Right atrium auricular region (tissue), 2 donors: Measurements from ENCODE around the gene TNNT1. TPM values are rescaled to one million over a fixed set of nuclear protein-coding genes. Genes with fewer than 3 reads are reported as not detected.
A peak's percentile ranks its signal among the peaks of the same experiment; 100 is the strongest.
"Not testable (repeated sequence)": the region's sequence is repeated elsewhere in the genome, so short reads cannot be mapped to it uniquely, and the experiment has no call there.

Experiments
- DNase-seq: peaks from one replicate; pipeline ENCODE4 v3.0.0-alpha.2; 2019; ENCODE audit warnings: low spot score
- H3K27ac ChIP-seq, 2 donors: fragments of 200-600 bp; sonication (generic); 1 replicate in 1 of 2; 2 replicates in 1 of 2; pipeline ENCODE4 v1.5.1; 2016 to 2019
- H3K27me3 ChIP-seq, 2 donors: fragments of 200-600 bp; sonication (generic); one replicate each; pipeline versions ENCODE4 v1.5.1 to v1.6.0; 2017 to 2019
- H3K36me3 ChIP-seq: fragments of 200-600 bp; sonication (generic); one replicate; pipeline ENCODE4 v1.5.1; 2016
- H3K4me1 ChIP-seq, 2 donors: fragments of 200-600 bp; sonication (generic); one replicate each; pipeline versions ENCODE4 v1.5.1 to v1.6.0; 2017 to 2019
- H3K4me3 ChIP-seq, 2 donors: fragments of 200-600 bp; sonication (generic); 1 replicate in 1 of 2; 2 replicates in 1 of 2; pipeline ENCODE4 v1.5.1; 2017 to 2019; ENCODE audit warnings: mild to moderate bottlenecking in 1 of 2, moderate library complexity in 1 of 2
- H3K9me3 ChIP-seq, 2 donors: fragments of 200-600 bp; sonication (generic); one replicate each; pipeline ENCODE4 v1.5.1; 2019
- total RNA-seq, 2 donors: library from RNA; depleted of rRNA; stranded (reverse); fragments of >200 nt; gene quantifications; one replicate each; pipeline ENCODE4 v1.1.0, GENCODE V29; 2016
- TF ChIP-seq, protein P1 (sequence below), 2 donors: fragments of 200-600 bp; sonication (generic); IDR thresholded peaks; one replicate each; pipeline ENCODE4 v1.5.1; 2019; ENCODE audit warnings: antibody characterized with exemption in 2 of 2

The TNNT1 gene
- total RNA-seq, 2 donors from 2014 or later = 6.8 to 46.5 TPM

DNA sequence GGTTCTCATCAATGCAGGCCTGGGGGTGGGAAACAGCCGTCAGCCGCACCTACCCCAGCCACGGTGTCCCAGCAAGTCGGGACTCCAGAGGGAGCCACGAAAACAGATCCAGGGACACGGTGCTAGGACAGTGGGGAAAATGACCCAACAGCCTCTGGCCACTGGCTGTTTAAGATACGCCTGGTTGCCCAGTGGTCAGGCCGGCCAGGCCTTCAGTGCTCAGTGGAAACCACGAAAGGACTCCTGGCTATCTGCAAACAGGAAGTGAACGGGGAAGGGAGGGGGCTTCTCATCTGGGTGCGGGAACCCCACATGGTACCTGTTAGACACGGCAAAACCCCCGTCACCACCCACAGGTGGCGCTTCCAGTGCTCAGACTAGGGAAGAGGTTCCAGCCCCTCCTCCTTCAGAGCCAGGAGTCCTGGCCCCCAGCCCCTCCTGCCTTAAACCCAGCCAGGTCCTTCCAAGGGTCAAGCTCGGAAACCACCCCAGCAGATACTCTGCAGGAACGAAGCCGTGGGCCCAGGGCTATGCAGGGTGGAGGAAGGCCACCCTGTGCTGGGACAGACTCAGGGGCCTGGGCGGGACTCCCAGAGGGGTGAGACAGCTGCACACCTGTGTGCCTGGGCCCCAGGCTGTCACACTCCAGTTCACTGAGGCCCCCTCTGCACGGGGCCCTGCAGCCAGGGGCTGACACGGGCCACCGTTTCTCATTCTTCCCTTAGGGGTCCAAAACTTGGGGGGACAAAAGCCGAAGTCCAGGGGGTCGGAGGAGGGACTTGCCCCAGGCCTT lies 36.0 kb downstream of the TNNT1 start:
- peaks cover 0 to 55% of the 10 kb centered on the region in 2 donors for H3K4me1 ChIP-seq
- no peaks in the 10 kb centered on the region for H3K9me3 ChIP-seq
- H3K4me3 ChIP-seq = peak overlapping the region in 1 of 2 donors; percentile 30
- no peaks in the 10 kb centered on the region for H3K27me3 ChIP-seq
- no peak for DNase-seq
- TF ChIP-seq, protein P1, sequence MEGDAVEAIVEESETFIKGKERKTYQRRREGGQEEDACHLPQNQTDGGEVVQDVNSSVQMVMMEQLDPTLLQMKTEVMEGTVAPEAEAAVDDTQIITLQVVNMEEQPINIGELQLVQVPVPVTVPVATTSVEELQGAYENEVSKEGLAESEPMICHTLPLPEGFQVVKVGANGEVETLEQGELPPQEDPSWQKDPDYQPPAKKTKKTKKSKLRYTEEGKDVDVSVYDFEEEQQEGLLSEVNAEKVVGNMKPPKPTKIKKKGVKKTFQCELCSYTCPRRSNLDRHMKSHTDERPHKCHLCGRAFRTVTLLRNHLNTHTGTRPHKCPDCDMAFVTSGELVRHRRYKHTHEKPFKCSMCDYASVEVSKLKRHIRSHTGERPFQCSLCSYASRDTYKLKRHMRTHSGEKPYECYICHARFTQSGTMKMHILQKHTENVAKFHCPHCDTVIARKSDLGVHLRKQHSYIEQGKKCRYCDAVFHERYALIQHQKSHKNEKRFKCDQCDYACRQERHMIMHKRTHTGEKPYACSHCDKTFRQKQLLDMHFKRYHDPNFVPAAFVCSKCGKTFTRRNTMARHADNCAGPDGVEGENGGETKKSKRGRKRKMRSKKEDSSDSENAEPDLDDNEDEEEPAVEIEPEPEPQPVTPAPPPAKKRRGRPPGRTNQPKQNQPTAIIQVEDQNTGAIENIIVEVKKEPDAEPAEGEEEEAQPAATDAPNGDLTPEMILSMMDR (IDR thresholded peaks at IDR 0.05) = no peak
- H3K27ac ChIP-seq = peak overlapping the region; percentile 96 to 97
- H3K36me3 ChIP-seq = peaks cover 29% of the 10 kb centered on the region

DNA sequence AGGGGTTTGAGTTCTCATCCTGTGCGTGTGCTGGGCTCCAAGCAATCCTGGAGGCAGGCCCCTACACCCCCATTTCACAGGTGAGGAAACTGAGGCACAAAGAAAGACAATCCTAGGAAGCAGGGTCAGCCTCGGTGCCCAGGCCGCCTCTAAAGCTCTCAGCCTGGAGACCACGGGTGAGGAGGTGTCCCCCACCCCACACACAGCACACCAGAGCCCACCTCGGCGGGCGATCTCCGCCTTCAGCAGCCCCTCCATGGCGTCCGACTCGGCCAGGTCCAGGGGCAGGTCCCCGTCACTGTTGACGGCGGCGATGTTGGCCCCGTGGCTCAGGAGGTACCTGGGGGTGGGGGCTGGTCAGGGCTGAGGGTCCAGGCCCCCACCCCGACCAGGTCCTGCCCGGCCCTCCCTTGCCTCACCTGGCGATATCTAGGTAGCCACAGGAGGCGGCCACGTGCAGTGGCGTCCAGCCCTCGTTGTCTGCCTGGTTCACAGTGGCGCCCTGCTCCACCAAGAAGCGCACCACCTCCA lies 36.7 kb downstream of the TNNT1 start:
- peaks cover 0 to 53% of the 10 kb centered on the region in 2 donors for H3K4me1 ChIP-seq
- TF ChIP-seq, protein P1 (IDR thresholded peaks at IDR 0.05) = no peak
- DNase-seq = no peak
- H3K4me3 ChIP-seq = no peak overlapping the region
- H3K27ac ChIP-seq = peak overlapping the region; percentile 96 to 97
- no peaks in the 10 kb centered on the region for H3K27me3 ChIP-seq
- H3K9me3 ChIP-seq = no peaks in the 10 kb centered on the region
- H3K36me3 ChIP-seq = peaks cover 29% of the 10 kb centered on the region

DNA sequence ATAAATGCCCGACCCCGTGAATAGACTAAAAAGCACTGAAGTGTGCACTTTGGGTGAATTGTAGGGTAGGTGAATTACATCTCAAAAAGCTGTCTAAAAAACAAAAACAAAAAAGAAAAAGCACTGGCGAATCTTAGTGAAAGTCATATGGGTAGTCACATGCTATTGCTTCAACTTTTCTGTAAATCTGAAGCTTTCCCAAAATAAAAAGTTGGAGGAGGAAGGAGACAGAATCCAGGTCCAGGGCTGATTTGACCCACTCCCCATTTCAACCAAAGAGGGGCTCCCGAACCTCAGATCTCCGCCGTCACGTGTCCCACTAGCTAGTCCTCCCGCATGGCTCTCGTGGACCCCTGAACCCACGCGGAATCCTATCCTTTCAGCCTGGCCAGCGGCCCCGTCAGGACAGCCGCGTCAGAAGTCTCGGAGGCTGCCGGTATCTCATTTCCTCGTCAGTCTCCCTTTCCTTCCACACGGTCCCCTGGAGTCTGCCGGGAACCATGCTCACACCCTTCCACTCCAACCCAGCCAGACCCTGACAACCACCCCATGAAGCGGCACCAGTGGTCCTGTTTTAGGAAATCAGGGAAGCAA lies 37.7 kb downstream of the TNNT1 start:
- H3K27ac ChIP-seq = peak overlapping the region; percentile 96 to 97
- H3K27me3 ChIP-seq = no peaks in the 10 kb centered on the region
- H3K4me3 ChIP-seq = no peak overlapping the region
- H3K4me1 ChIP-seq = peaks cover 0 to 50% of the 10 kb centered on the region in 2 donors
- no peak for DNase-seq
- TF ChIP-seq, protein P1 (IDR thresholded peaks at IDR 0.05) = no peak
- H3K9me3 ChIP-seq = no peaks in the 10 kb centered on the region
- H3K36me3 ChIP-seq = peaks cover 37% of the 10 kb centered on the region

DNA sequence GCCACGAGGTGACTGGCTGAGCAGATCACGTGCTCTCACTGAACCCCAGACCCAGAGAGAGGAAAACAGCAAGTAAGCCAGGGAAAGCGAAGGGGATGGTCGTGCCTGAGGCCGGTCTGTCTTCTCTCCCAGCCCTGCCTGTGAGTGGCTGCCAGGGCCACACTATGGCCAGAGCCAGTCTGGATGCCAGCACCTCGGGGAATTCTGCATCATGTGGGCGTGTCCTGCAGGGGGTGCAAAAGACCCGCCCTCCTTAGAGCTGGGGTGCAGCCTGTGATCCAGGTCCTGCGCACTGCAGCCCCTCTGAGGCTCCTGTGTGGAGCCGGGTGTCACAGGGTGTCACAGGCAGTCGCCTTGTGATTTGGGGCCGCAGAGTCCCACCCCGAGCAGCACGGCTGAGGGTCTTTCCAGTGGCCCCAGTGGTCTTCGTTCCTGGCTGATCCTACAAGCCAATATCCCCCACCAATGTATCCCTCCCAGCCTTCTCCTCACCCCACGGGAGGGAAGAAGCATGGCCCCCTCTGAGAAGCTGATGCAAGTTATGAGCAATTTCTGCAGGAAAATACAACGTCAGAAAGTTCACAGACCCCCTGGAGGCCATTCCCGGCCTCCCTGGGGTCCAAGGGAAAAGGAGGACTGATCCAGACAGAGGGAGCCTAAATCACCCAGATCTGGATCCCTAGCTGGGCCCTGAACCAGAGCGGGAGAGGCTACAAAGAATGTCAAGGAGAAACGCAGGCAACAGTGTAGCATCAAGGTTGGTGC lies 39.3 kb downstream of the TNNT1 start:
- no peak for DNase-seq
- Histone ChIP-seq H3K4me3 (no peak overlapping the region), H3K36me3 (peaks cover 37% of the 10 kb centered on the region), H3K27me3 (no peaks in the 10 kb centered on the region), H3K27ac (no peak overlapping the region), H3K9me3 (no peaks in the 10 kb centered on the region), H3K4me1 (peaks cover 0 to 35% of the 10 kb centered on the region in 2 donors)
- TF ChIP-seq, protein P1 (IDR thresholded peaks at IDR 0.05) = no peak

DNA sequence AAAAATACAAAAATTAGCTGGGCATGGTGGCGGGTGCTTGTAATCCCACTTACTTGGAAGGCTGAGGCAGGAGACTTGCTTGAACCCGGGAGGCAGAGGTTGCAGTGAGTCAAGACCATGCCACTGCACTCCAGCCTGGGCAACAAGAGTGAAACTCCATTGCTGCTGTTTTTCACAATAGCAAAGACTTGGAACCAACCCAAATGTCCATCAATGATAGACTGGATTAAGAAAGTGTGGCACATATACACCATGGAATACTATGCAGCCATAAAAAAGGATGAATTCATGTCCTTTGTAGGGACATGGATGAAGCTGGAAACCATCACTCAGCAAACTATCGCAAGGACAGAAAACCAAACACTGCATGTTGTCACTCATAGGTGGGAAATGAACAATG lies 41.8 kb downstream of the TNNT1 start:
- not testable (repeated sequence) for DNase-seq, H3K27ac ChIP-seq, H3K9me3 ChIP-seq, H3K4me3 ChIP-seq, H3K27me3 ChIP-seq
- peaks cover 47% of the 10 kb centered on the region for H3K36me3 ChIP-seq
- peaks cover 0 to 10% of the 10 kb centered on the region in 2 donors for H3K4me1 ChIP-seq

DNA sequence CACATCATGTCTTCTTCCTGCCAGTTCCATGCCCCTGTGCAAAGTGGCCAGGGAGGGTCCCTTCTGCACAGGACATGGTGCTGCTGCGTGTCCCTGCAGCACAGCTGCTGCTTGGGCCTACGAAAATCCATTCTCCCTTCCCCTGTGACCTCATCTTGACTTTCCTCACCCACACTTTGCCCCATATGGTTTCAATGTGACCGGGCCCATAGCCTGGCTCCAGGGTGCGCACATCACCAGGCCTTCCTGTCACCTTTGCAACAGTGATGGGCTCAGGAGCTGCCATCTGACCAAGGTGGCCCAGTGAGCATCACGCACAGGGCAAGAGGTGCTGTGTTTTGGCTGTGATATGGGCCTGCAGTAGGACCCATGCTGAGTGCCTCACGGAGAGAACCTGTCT lies 42.4 kb downstream of the TNNT1 start:
- DNase-seq = no peak
- H3K9me3 ChIP-seq = peaks cover 0 to 8% of the 10 kb centered on the region in 2 donors
- H3K27ac ChIP-seq = no peak overlapping the region
- H3K4me3 ChIP-seq = no peak overlapping the region
- TF ChIP-seq, protein P1 (IDR thresholded peaks at IDR 0.05) = no peak
- peaks cover 0 to 4% of the 10 kb centered on the region in 2 donors for H3K4me1 ChIP-seq
- H3K27me3 ChIP-seq = no peaks in the 10 kb centered on the region
- peaks cover 48% of the 10 kb centered on the region for H3K36me3 ChIP-seq
